Measurements from ENCODE around the gene FHL2. TPM values are rescaled to one million over a fixed set of nuclear protein-coding genes. Genes with fewer than 3 reads are reported as not detected.

The FHL2 gene
- total and polyA plus RNA-seq, 12 donors = 41.2 to 213 (median 103) TPM

- 76 to 84% (median 77%) methylated on average over 3 of the region's 3 CpGs for WGBS, 4 donors
- Histone ChIP-seq H3K36me3 (replicated peaks in 1 of 2) (peaks cover 0 to 85% of the 10 kb centered on the region in 2 donors), H3K4me3 (no peak overlapping the region), H3K27ac (no peak overlapping the region), H3K9me3 (replicated peaks in 1 of 3) (no peaks in the 10 kb centered on the region), H3K4me1 (replicated peaks in 1 of 2) (no peaks in the 10 kb centered on the region), H3K27me3 (no peaks in the 10 kb centered on the region)
- intact Hi-C loops (cut with DNase I) = no loop called here
- no peak for DNase-seq
- TF ChIP-seq CTCF (IDR thresholded peaks at IDR 0.05) (no peak), POLR2A (IDR thresholded peaks at IDR 0.05) (no peak)
These were observed 33.6 kb downstream of the FHL2 start for GRCh38 chr2:105365206-105365605.

- DNase-seq = peak in 1 of 7 donors; percentile 14
- Histone ChIP-seq H3K27ac (no peak overlapping the region), H3K9me3 (replicated peaks in 1 of 3) (no peaks in the 10 kb centered on the region), H3K4me1 (replicated peaks in 1 of 2) (no peaks in the 10 kb centered on the region), H3K27me3 (no peaks in the 10 kb centered on the region), H3K36me3 (replicated peaks in 1 of 2) (peaks cover 0 to 91% of the 10 kb centered on the region in 2 donors), H3K4me3 (no peak overlapping the region)
- TF ChIP-seq CTCF (IDR thresholded peaks at IDR 0.05) (no peak), POLR2A (IDR thresholded peaks at IDR 0.05) (no peak)
- intact Hi-C loops (cut with DNase I) = no loop called here
- WGBS, 4 donors = 65 to 84% (median 78%) methylated on average over 5 of the region's 5 CpGs
These were observed 34.3 kb downstream of the FHL2 start for GRCh38 chr2:105364436-105365139.

GRCh38 chr2:105362862-105363591 is 35.8 kb downstream of the FHL2 start:
- peaks cover 0 to 96% of the 10 kb centered on the region in 2 donors for H3K36me3 ChIP-seq (replicated peaks in 1 of 2)
- TF ChIP-seq CTCF (IDR thresholded peaks at IDR 0.05) (no peak), POLR2A (IDR thresholded peaks at IDR 0.05) (no peak)
- peak in 1 of 7 donors; percentile 14 for DNase-seq
- no peaks in the 10 kb centered on the region for H3K27me3 ChIP-seq
- peak overlapping the region in 1 of 5 donors; percentile 20 for H3K27ac ChIP-seq
- H3K4me3 ChIP-seq = no peak overlapping the region
- WGBS, 4 donors = 63 to 81% (median 72%) methylated on average over 6 to 15 of the region's 15 CpGs
- intact Hi-C loops (cut with DNase I) = no loop called here
- no peaks in the 10 kb centered on the region for H3K4me1 ChIP-seq (replicated peaks in 1 of 2)
- no peaks in the 10 kb centered on the region for H3K9me3 ChIP-seq (replicated peaks in 1 of 3)

GRCh38 chr2:105361102-105361889 is 37.6 kb downstream of the FHL2 start:
- no peak for DNase-seq
- Histone ChIP-seq H3K4me1 (replicated peaks in 1 of 2) (no peaks in the 10 kb centered on the region), H3K9me3 (replicated peaks in 1 of 3) (peaks cover 0 to 5% (median 0%) of the 10 kb centered on the region in 3 donors), H3K27me3 (no peaks in the 10 kb centered on the region), H3K36me3 (replicated peaks in 1 of 2) (peaks cover 0 to 90% of the 10 kb centered on the region in 2 donors), H3K27ac (no peak overlapping the region), H3K4me3 (no peak overlapping the region)
- WGBS, 4 donors = 64 to 76% (median 70%) methylated on average over 11 of the region's 11 CpGs
- TF ChIP-seq CTCF (IDR thresholded peaks at IDR 0.05) (no peak), POLR2A (IDR thresholded peaks at IDR 0.05) (no peak)
- intact Hi-C loops (cut with DNase I) = no loop called here

All from adrenal gland (tissue), 12 donors.